Skeletal muscle satellite cell (primary cell): ENCODE results near the gene FGFR2.

Experiments used
- H3K27me3 ChIP-seq: 2 replicates; pipeline ENCODE4 v1.7.0; 2013; ENCODE audit warnings: low read length; ENCODE audit not compliant: control insufficient read depth, insufficient read depth
- H3K36me3 ChIP-seq: 2 replicates; pipeline ENCODE4 v1.7.0; 2013; ENCODE audit warnings: mild to moderate bottlenecking, control low read depth, low read length; ENCODE audit not compliant: insufficient read depth
- H3K4me1 ChIP-seq: 2 replicates; pipeline ENCODE4 v1.7.0; 2013; ENCODE audit warnings: low read length; ENCODE audit not compliant: control insufficient read depth, insufficient read depth
- H3K4me2 ChIP-seq: 2 replicates; pipeline ENCODE4 v1.7.0; 2013; ENCODE audit warnings: mild to moderate bottlenecking, low read length
- H3K4me3 ChIP-seq: 2 replicates; pipeline ENCODE4 v1.7.0; 2013; ENCODE audit warnings: low read length
- H3K9ac ChIP-seq: 2 replicates; pipeline ENCODE4 v1.7.0; 2013; ENCODE audit warnings: mild to moderate bottlenecking, low read depth, low read length, moderate library complexity
- H3K9me3 ChIP-seq: replicated peaks from 2 replicates; pipeline ENCODE4 v1.7.0; 2013; ENCODE audit warnings: mild to moderate bottlenecking, control low read depth, low read length

Gene FGFR2

GRCh38 chr10:121580276-121581116 lies 17.7 kb downstream of the FGFR2 start:
- H3K9me3 ChIP-seq: peaks cover 5% of the 10 kb centered on the region
- no peaks in the 10 kb centered on the region for H3K4me1 ChIP-seq
- H3K36me3 ChIP-seq: no peaks in the 10 kb centered on the region
- no peaks in the 10 kb centered on the region for H3K27me3 ChIP-seq
- no peak overlapping the region for H3K4me3 ChIP-seq
- H3K4me2 ChIP-seq: no peak overlapping the region
- no peak overlapping the region for H3K9ac ChIP-seq

- peaks cover 5% of the 10 kb centered on the region for H3K9me3 ChIP-seq
- no peaks in the 10 kb centered on the region for H3K4me1 ChIP-seq
- no peak overlapping the region for H3K9ac ChIP-seq
- no peaks in the 10 kb centered on the region for H3K36me3 ChIP-seq
- no peak overlapping the region for H3K4me3 ChIP-seq
- H3K27me3 ChIP-seq: no peaks in the 10 kb centered on the region
- H3K4me2 ChIP-seq: no peak overlapping the region
Observed at GRCh38 chr10:121579656-121580055, 18.6 kb downstream of the FGFR2 start.

- Histone ChIP-seq H3K36me3 (no peaks in the 10 kb centered on the region), H3K4me1 (no peaks in the 10 kb centered on the region), H3K27me3 (no peaks in the 10 kb centered on the region), H3K9me3 (peaks cover 5% of the 10 kb centered on the region), H3K4me3 (no peak overlapping the region), H3K4me2 (no peak overlapping the region), H3K9ac (no peak overlapping the region)
Observed at GRCh38 chr10:121578965-121579364, 19.3 kb downstream of the FGFR2 start.

- Histone ChIP-seq H3K4me1 (no peaks in the 10 kb centered on the region), H3K9me3 (peaks cover 5% of the 10 kb centered on the region), H3K4me2 (no peak overlapping the region), H3K36me3 (no peaks in the 10 kb centered on the region), H3K9ac (no peak overlapping the region), H3K4me3 (no peak overlapping the region), H3K27me3 (no peaks in the 10 kb centered on the region)
Observed at GRCh38 chr10:121578298-121578697, 19.9 kb downstream of the FGFR2 start.

GRCh38 chr10:121577568-121577967 lies 20.7 kb downstream of the FGFR2 start:
- H3K36me3 ChIP-seq: no peaks in the 10 kb centered on the region
- H3K9me3 ChIP-seq: peaks cover 5% of the 10 kb centered on the region
- no peak overlapping the region for H3K9ac ChIP-seq
- no peak overlapping the region for H3K4me2 ChIP-seq
- no peaks in the 10 kb centered on the region for H3K27me3 ChIP-seq
- no peak overlapping the region for H3K4me3 ChIP-seq
- H3K4me1 ChIP-seq: no peaks in the 10 kb centered on the region

- H3K4me3 ChIP-seq: no peak overlapping the region
- H3K9ac ChIP-seq: no peak overlapping the region
- peaks cover 5% of the 10 kb centered on the region for H3K9me3 ChIP-seq
- H3K4me1 ChIP-seq: no peaks in the 10 kb centered on the region
- H3K27me3 ChIP-seq: no peaks in the 10 kb centered on the region
- H3K4me2 ChIP-seq: no peak overlapping the region
- H3K36me3 ChIP-seq: no peaks in the 10 kb centered on the region
Observed at GRCh38 chr10:121576139-121576538, 22.1 kb downstream of the FGFR2 start.

- Histone ChIP-seq H3K27me3 (no peaks in the 10 kb centered on the region), H3K9ac (no peak overlapping the region), H3K4me2 (no peak overlapping the region), H3K9me3 (peaks cover 9% of the 10 kb centered on the region), H3K4me1 (no peaks in the 10 kb centered on the region), H3K4me3 (no peak overlapping the region), H3K36me3 (no peaks in the 10 kb centered on the region)
Observed at GRCh38 chr10:121574519-121575166, 23.6 kb downstream of the FGFR2 start.

GRCh38 chr10:121573538-121573941 lies 24.7 kb downstream of the FGFR2 start:
- Histone ChIP-seq H3K4me1 (no peaks in the 10 kb centered on the region), H3K9ac (no peak overlapping the region), H3K36me3 (no peaks in the 10 kb centered on the region), H3K9me3 (peaks cover 9% of the 10 kb centered on the region), H3K4me3 (no peak overlapping the region), H3K4me2 (no peak overlapping the region), H3K27me3 (no peaks in the 10 kb centered on the region)

- no peaks in the 10 kb centered on the region for H3K4me1 ChIP-seq
- H3K4me3 ChIP-seq: no peak overlapping the region
- no peak overlapping the region for H3K9ac ChIP-seq
- no peak overlapping the region for H3K4me2 ChIP-seq
- no peaks in the 10 kb centered on the region for H3K27me3 ChIP-seq
- no peaks in the 10 kb centered on the region for H3K36me3 ChIP-seq
- H3K9me3 ChIP-seq: peaks cover 5% of the 10 kb centered on the region
Observed at GRCh38 chr10:121572859-121573537, 25.2 kb downstream of the FGFR2 start.

- Histone ChIP-seq H3K9ac (no peak overlapping the region), H3K9me3 (peaks cover 17% of the 10 kb centered on the region), H3K4me3 (no peak overlapping the region), H3K4me2 (no peak overlapping the region), H3K27me3 (no peaks in the 10 kb centered on the region), H3K4me1 (no peaks in the 10 kb centered on the region), H3K36me3 (no peaks in the 10 kb centered on the region)
Observed at GRCh38 chr10:121570315-121570714, 27.9 kb downstream of the FGFR2 start.

- H3K27me3 ChIP-seq: no peaks in the 10 kb centered on the region
- no peak overlapping the region for H3K4me3 ChIP-seq
- no peaks in the 10 kb centered on the region for H3K4me1 ChIP-seq
- H3K4me2 ChIP-seq: no peak overlapping the region
- H3K36me3 ChIP-seq: no peaks in the 10 kb centered on the region
- peaks cover 23% of the 10 kb centered on the region for H3K9me3 ChIP-seq
- H3K9ac ChIP-seq: no peak overlapping the region
Observed at GRCh38 chr10:121568275-121568674, 30.0 kb downstream of the FGFR2 start.
